ENCODE results near the gene RALGPS1.

The RALGPS1 gene

DNA sequence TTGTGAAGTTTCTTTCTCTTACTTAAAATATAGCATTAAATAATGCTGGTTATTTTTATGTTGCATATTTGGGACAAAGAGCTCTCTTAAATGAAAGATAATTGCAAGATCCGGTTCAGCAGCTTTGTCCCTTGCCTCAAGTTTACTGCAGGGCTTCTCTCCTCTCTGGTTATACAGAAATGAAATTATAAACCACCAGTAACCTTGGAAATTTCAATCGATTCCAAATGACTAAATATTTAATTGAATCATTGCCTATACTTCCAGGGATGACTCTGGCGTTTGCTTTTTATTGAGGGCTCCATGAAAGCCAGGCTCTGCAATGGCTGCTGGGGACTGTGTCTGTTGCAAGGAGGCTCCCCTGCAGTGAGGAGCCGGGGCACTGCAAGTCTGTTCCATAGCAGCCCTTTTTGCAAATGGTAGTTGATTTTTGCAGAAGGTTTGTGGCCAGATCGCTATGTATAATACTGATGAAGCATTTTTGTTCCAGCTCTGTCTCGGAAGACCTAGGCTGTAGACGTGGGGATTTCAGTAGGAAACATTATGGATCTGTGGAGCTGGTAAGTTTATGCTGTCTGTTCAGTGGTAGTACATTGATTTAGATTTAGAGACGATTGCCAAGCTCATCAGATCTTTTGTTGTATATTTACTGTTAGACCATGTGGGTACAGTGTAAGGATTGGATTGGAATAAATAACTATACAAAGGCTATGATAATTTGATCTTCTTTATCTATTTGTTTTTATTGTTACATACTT, 350.1 kb downstream of the RALGPS1 start, which contains the start of gene GARNL3:
Gene GARNL3 (plus strand): TSS at position 313 of the 758 bp plus-strand sequence. CDS start 104 bp downstream, at position 417.
- no peak for DNase-seq (ENCODE audit: low spot score)
- in situ Hi-C loops (cut with MboI; ENCODE audit: low sequenced_read_pairs, unreplicated experiment) = no loop called here
- TF ChIP-seq, protein P1, sequence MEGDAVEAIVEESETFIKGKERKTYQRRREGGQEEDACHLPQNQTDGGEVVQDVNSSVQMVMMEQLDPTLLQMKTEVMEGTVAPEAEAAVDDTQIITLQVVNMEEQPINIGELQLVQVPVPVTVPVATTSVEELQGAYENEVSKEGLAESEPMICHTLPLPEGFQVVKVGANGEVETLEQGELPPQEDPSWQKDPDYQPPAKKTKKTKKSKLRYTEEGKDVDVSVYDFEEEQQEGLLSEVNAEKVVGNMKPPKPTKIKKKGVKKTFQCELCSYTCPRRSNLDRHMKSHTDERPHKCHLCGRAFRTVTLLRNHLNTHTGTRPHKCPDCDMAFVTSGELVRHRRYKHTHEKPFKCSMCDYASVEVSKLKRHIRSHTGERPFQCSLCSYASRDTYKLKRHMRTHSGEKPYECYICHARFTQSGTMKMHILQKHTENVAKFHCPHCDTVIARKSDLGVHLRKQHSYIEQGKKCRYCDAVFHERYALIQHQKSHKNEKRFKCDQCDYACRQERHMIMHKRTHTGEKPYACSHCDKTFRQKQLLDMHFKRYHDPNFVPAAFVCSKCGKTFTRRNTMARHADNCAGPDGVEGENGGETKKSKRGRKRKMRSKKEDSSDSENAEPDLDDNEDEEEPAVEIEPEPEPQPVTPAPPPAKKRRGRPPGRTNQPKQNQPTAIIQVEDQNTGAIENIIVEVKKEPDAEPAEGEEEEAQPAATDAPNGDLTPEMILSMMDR (IDR thresholded peaks at IDR 0.05; ENCODE audit: borderline replicate concordance, control extremely low read depth, extremely low read depth, insufficient read depth, missing control alignments) = no peak

DNA sequence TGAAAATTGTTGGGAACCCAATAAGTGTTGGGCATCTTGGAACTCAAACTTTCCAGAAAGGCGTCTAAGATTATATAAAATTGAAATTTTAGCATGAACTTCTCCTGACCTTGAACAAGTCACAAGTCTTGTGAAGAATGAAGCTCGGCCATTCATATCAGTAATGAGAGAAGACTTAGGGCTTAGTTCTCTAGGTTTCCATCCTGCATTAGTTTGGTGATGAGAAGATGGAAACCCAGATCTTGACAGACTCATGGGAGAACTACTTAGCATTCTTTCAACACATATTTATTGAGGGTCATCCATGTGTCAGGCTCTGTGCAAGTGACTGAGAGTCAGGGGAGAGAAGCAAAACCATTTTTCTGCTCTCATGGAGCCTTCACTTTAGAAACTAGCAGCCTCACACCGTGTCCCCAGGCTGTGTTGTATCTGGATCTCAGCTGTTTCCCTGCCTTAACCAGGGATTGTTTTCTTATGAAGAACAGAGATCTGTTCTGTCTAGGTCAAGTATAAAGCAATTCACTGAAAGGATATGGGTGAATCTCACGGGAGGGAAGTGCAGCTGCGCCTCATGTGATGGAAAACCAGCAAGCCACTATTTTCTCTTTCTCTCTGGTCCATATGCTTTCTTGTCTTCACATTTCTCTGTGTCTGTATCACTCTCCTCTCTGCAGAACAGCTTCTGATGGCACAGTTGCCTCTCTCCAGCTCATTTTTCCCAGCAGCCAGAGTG, 353.4 kb downstream of the RALGPS1 start:
- in situ Hi-C loops (cut with MboI; ENCODE audit: low sequenced_read_pairs, unreplicated experiment) = no loop called here
- no peak for DNase-seq (ENCODE audit: low spot score)
- TF ChIP-seq, protein P1 (IDR thresholded peaks at IDR 0.05; ENCODE audit: borderline replicate concordance, control extremely low read depth, extremely low read depth, insufficient read depth, missing control alignments) = no peak

DNA sequence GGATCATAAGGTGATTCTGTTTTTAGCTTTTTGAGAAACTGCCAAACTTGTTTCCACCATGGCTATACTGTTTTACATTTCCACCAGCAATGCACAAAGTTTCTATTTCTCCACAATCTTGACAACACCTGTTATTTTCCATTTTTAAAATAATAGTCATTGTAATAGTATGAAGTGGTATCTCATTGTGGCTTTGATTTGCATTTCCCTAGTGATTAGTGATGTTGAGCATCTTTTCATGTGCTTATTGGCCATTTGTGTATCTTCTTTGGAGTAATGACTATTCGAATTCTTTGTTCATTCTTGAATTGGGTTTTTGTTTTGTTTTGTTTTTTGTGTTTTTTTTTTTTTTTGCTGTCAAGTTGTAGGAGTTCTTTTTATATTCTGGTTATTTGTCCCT, 354.9 kb downstream of the RALGPS1 start:
- no peak for DNase-seq (ENCODE audit: low spot score)
- TF ChIP-seq, protein P1 (IDR thresholded peaks at IDR 0.05; ENCODE audit: borderline replicate concordance, control extremely low read depth, extremely low read depth, insufficient read depth, missing control alignments) = no peak
- in situ Hi-C loops (cut with MboI; ENCODE audit: low sequenced_read_pairs, unreplicated experiment) = no loop called here
